NCI-H748 (cell line): Measurements from ENCODE around the gene THSD4.
"Not testable (repeated sequence)": the region's sequence is repeated elsewhere in the genome, so short reads cannot be mapped to it uniquely, and the experiment has no call there.

Experiments
- DNase-seq: peaks from one replicate; lab custom pipeline; 2025; ENCODE audit not compliant: unreplicated experiment; lab: John Stamatoyannopoulos, UW

THSD4 gene

DNA sequence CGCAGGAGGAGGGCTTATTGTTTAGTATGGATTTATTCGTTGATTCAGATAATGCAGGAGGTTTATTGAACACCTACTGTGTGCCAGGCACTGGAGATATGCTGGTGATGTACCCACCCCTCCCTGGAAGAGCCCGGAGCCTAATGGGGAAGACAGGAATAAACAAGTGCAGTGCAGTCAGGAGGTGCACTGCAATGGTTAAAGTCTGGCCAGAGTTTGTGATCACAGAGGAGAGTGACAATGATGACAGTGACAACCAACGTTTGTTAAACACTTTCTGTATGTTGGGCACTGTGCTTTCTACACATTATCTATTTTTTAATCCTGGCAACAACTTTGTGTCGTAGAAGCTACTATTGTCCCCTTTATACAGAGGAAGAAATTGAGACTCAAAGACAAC, 70.4 kb downstream of the THSD4 start:
- no peak for DNase-seq

- DNase-seq = no peak
Measured at GRCh38 chr15:71186267-71186666, 71.0 kb downstream of the THSD4 start.

DNA sequence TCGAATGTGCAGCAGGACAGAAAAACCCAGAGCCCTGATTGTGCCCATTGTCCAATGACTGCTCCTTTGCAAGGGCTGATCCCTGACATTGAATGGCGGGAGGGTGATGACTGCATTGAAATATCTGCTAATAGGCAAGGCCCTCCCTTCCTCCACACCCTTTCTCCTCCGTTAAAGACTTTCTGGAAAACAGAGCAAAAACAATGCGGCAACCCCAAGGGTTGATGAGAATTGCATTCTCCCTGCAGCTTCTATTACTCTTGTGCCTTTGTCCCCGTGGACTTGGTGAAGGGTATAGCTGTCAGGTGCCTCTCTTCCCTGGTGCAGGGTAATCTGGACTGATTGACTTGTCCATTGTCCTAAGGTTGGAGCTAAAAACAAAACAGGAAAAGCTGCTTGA, 71.8 kb downstream of the THSD4 start:
- no peak for DNase-seq

- DNase-seq = no peak
Measured at GRCh38 chr15:71187526-71187925, 72.3 kb downstream of the THSD4 start.

DNA sequence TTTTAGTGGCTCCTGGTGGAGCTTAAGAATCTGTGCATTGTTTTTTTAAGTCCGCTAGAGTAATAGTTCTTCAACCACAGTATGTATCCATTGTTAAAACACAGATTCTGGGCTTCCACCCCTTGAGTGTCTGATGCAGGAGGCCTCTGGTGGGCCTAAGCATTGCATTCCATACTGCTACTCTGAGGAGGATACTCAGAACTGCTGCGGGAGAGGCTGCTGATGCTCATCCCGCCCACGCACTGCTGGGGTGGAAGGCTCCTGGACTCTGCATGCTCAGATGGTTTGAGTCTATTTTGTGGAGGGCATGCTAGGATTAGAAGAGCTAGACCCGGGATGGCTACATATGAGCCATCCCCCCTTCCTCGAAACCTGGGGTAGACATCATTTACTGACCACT, 74.4 kb downstream of the THSD4 start:
- no peak for DNase-seq

DNA sequence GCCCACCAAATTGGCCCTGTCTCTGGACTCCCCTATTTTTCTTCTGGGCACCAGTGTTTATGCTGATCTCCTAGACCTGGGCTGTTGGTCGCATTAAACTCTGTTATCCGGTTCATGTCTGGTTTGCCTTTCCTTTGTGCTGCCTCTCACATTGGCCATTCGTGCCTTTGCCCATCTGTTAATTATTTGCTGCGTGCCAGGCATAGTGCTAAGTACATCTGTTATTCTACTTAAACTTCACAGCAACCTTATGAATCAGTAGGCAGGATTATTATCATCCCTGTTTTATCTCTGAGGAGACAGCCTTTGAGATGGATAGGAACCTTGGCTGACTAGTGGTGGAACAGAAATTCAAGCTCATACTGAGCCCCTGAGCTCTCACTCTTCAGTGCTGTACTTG, 76.0 kb downstream of the THSD4 start:
- no peak for DNase-seq

GRCh38 chr15:71192816-71193215, 77.5 kb downstream of the THSD4 start:
- no peak for DNase-seq

GRCh38 chr15:71194286-71194685, 79.0 kb downstream of the THSD4 start:
- DNase-seq = no peak

- peak; percentile 54 for DNase-seq
Measured at GRCh38 chr15:71195242-71195641, 80.0 kb downstream of the THSD4 start.

DNA sequence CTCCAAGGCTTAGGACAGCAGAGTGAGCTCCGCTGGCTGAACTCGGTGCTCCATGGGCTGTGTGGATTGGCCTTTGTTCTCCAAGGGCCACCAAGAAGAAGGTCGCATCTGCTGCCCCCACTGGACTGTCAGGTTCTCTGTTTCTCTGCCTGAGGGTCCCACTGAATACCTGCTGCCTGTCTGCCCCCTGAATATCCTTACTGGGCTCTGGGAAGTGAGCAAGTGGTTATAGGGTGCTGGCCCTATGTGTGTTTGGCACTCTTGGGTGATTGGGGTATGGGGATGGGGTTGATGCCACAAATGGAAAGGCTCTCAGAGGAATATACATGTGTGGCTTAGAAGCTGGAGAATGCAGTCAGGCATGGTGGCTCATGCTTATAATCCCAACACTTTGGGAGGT, 82.3 kb downstream of the THSD4 start:
- no peak for DNase-seq

GRCh38 chr15:71198846-71199245, 83.6 kb downstream of the THSD4 start:
- no peak for DNase-seq

DNA sequence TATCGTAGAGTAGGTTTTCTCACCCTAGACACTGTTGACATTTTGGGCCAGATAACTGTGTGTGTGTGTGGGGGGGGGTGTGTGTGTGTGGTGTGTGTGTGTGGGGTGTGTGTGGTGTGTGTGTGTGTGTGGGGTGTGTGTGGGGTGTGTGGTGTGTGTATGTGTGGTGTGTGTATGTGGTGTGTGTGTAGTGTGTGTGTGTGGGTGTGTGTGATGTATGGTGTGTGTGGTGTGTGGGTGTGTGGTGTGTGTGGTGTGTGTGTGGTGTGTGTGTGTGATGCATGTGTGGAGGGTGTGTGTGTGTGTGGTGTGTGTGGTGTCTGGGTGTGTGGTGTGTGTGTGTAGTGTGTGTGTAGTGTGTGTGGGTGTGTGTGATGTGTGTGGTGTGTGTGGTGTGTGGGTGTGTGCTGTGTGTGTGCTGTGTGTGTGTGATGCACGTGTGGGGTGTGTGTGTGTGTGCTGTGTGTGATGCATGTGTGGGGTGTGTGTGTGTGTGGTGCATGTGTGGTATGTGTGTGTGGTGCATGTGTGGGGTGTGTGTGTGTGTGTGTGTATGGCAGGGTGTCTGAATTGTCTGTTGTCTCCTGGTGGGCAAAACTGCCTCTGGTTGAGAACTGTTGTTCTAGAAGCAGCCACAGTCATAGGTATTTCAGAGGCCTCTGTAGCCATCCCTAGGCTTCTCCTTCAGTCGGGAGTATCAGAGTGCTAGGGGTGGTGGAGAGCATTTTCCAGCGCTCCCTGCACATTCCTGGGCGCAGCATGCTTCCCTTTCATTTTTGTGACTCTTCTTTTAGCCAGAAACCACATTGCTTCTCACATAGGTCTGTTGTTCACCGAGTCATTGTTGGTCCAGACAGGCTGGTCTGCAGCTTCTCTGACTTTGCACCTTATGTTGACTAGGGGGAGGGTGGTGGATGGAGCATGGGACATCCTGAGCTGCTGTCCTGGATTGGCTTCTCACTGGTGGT, 84.4 kb downstream of the THSD4 start:
- no peak for DNase-seq

- peak; percentile 99 for DNase-seq
Measured at GRCh38 chr15:71201477-71201876, 86.2 kb downstream of the THSD4 start.

- peak; percentile 95 for DNase-seq
Measured at GRCh38 chr15:71202712-71203111, 87.4 kb downstream of the THSD4 start.

DNA sequence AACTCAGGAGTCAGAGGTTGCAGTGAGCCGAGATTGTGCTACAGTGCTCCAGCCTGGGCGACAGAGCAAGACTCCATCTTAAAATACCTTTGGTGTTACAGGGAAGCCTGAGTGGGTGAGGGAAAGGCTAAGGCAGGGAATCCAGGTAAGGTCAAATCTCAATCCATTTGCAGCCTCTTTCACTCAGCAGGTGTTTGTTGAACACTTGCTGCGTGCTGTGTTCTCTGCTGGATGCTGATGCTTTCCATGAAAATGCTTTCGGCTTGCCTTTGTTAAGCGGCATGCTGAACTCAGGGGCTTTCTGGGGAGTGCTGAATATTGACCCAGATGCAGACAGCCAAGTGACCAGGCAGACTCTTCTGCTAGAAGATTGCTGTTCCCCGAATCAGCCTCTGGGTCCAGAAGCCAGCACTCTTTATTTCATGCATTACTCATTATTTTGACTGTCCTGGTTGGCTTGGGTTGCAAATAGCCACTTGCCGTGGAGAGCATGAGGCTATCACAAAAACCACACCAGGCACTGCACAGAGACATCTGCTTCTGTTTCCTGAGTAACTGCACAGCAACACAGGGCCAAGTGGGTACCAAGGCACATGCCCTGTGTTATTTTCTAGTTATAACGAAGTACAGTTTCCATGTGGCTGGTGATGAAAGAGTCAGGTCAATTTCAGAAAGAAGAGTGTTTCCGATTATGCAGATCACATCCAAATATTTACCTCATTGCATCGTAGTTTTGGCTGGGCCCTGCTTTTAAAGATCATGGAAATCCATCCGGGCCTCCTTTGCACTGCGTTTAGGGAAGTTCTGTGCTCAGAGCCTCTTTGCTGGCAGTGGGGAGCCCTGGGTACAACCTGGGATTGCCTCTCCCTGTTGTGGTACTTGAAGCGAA, 88.6 kb downstream of the THSD4 start:
- peak; percentile 76 for DNase-seq

DNA sequence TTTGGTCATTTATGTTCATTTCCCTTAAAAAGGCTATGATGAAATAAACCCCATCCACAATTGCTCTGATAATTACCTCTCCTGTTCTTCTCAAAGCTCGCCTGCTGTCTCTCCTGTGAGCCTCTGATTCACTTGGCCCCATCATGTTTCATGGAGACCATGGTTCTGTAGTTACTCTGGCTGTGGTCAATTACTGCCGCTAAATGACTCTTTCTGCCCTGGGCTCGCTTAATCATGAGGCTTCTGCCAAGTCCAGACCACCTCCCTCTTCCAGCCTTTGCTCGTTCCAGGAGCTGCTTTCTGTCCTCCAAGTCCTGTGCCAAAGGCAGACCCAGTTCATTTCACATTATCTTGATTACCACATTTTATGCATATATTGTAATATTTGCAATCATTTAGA, 91.9 kb downstream of the THSD4 start:
- DNase-seq = peak; percentile 21

DNA sequence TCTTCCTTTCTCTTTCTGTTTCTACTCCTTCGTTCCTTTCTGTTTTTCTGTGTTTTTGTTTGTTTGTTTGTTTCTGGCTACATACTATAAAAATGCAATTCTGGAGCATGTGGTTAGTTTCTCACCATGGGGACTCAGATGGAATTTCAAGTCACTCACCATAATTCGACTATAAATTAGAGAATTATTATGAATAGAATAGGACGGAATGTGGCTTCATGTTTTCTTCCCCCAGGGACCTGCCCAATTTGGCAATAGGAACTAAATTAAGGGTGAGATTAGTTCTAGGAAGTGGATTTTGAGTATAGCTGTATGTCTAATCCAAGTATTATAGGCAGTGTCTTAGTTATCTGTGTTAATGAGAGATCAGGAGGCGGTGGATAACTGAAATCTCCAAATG, 96.9 kb downstream of the THSD4 start:
- no peak for DNase-seq

GRCh38 chr15:71213943-71214342, 98.7 kb downstream of the THSD4 start:
- not testable (repeated sequence) for DNase-seq

GRCh38 chr15:71215126-71215894, 100.0 kb downstream of the THSD4 start:
- DNase-seq = no peak

DNA sequence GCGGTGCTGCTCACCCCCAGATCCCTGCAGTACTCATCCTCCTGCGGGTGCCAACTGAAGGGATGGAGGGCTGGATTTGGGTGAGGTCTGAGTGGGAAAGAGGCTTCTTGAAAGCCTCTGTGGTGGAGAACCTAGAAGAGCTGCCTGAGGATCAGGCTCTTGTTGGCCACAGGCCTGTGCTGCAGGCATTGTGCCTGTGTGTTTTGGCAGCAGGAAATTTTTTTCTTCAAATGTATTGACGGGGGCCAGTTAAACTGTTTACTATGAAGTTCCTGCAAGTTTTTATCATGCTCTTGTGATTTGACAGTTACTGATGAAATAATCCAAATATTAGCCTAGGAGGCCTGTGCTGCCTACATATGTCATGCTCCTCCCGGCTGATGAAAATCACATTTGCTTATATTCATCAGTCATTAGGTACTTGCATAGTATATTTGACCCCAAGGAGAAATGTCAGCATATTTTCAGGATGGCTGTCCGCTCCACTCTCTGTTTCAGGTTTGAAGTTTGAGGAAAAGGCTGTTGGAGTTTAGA, 103.1 kb downstream of the THSD4 start:
- DNase-seq = no peak

DNA sequence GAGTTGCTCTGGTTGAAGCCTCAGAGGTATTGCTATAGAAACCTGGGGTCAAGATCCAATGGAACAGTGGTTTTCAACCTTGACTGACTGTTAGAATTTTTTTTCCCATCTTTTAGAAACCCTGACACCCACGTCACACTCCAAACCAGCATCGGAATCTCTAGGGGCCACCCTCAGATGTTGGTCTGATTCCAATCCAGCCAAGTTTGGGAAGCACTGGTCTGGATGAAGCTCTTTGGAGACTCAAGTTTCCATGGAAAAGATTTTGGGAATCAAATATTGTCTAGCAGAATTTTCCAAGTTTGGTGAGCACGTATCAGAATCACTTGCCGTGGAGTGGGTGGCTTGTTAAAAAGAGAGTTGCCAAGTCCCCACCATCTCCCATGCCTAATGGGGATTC, 103.8 kb downstream of the THSD4 start:
- no peak for DNase-seq
